GM12801 (cell line): ENCODE measurements around the gene RALBP1.

ENCODE experiments used
- CTCF ChIP-seq: IDR thresholded peaks from one replicate; pipeline ENCODE4 v1.5.1; 2011; ENCODE audit warnings: control low read depth; ENCODE audit not compliant: insufficient read length; ENCODE audit errors: extremely low read depth

Gene RALBP1

GRCh38 chr18:9507565-9508088 lies 32.3 kb downstream of the RALBP1 start:
- no peak for TF ChIP-seq CTCF

GRCh38 chr18:9508446-9509025 lies 33.2 kb downstream of the RALBP1 start:
- no peak for TF ChIP-seq CTCF

GRCh38 chr18:9513971-9514512 lies 38.7 kb downstream of the RALBP1 start:
- no peak for TF ChIP-seq CTCF

GRCh38 chr18:9516437-9517064 lies 41.2 kb downstream of the RALBP1 start:
- TF ChIP-seq CTCF, result no peak

GRCh38 chr18:9517869-9518268 lies 42.6 kb downstream of the RALBP1 start:
- no peak for TF ChIP-seq CTCF

GRCh38 chr18:9519399-9519798 lies 44.1 kb downstream of the RALBP1 start:
- no peak for TF ChIP-seq CTCF

GRCh38 chr18:9520666-9521065 lies 45.4 kb downstream of the RALBP1 start:
- TF ChIP-seq CTCF, result no peak
